ENCODE results near the gene ADAM12. TPM values are rescaled to one million over a fixed set of nuclear protein-coding genes. Genes with fewer than 3 reads are reported as not detected.

Gene ADAM12
- total and polyA plus RNA-seq, 2 donors (not counting 3 experiments of a cell fraction or from before 2014, with no cell fraction given) = 0.22 to 0.33 TPM

GRCh38 chr10:126087153-126087680 is 301.1 kb downstream of the ADAM12 start:
- Histone ChIP-seq H3K9ac (replicated peaks; ENCODE audit: extremely low read depth, insufficient read depth, low read length) (no peak overlapping the region), H3K79me2 (ENCODE audit: control insufficient read depth, insufficient read depth, low read length) (no peaks in the 10 kb centered on the region), H2AFZ (ENCODE audit: low read depth, low read length) (no peak overlapping the region), H3K4me2 (ENCODE audit: insufficient read depth, low read length) (no peak overlapping the region), H3K27ac (ENCODE audit: insufficient read depth, low read depth, low read length) (no peak overlapping the region), H3K4me1 (ENCODE audit: control insufficient read depth, extremely low read depth, insufficient read depth, low read length) (no peaks in the 10 kb centered on the region), H3K4me3 (replicated peaks in 1 of 3; ENCODE audit: insufficient read depth in 1 of 3, low read depth in 1 of 3, low read length in 3 of 3) (no peak overlapping the region), H3K27me3 (ENCODE audit: control insufficient read depth in 2 of 2, insufficient read depth in 2 of 2, low read length in 2 of 2) (no peaks in the 10 kb centered on the region), H4K20me1 (replicated peaks; ENCODE audit: control insufficient read depth, extremely low read depth, insufficient read depth, low read length) (no peaks in the 10 kb centered on the region), H3K36me3 (ENCODE audit: control insufficient read depth in 2 of 2, extremely low read depth in 1 of 2, insufficient read depth in 2 of 2, low read length in 2 of 2) (no peaks in the 10 kb centered on the region), H3K9me1 (replicated peaks; ENCODE audit: control insufficient read depth, extremely low read depth, insufficient read depth, low read length) (no peaks in the 10 kb centered on the region), H3K9me3 (replicated peaks; ENCODE audit: control insufficient read depth, insufficient read depth, low read length) (no peaks in the 10 kb centered on the region)
- no peak for FAIRE-seq
- POLR2A ChIA-PET = no interaction called here
- no peak for TF ChIP-seq EZH2 (IDR thresholded peaks at IDR 0.05; ENCODE audit: borderline replicate concordance, low read depth, low read length, severe bottlenecking)
- no peak for TF ChIP-seq GATA2 (IDR thresholded peaks at IDR 0.05; ENCODE audit: insufficient read depth, insufficient read length, low read depth, low read length)
- no peak for TF ChIP-seq MAX (IDR thresholded peaks at IDR 0.05; ENCODE audit: insufficient read depth, insufficient read length)
- no peak for TF ChIP-seq FOS (IDR thresholded peaks at IDR 0.05; ENCODE audit: borderline replicate concordance, insufficient read depth, low read length)
- no peak for TF ChIP-seq JUN (IDR thresholded peaks at IDR 0.05; ENCODE audit: borderline replicate concordance, insufficient read depth, insufficient read length, low read depth)
- no peak for TF ChIP-seq CTCF (IDR thresholded peaks at IDR 0.05; ENCODE audit: extremely low read depth in 1 of 2, insufficient read depth in 1 of 2, low read depth in 1 of 2, low read length in 2 of 2)
- TF ChIP-seq POLR2AphosphoS5 (IDR thresholded peaks at IDR 0.05; ENCODE audit: insufficient read depth, low read depth, low read length) = no peak
- no peak for TF ChIP-seq POLR2A (IDR thresholded peaks at IDR 0.05; ENCODE audit: low read depth, low read length)
- CTCF ChIA-PET = interaction anchor here (1.0 to 2.1 kb wide), 2 partner anchors 11 to 25 kb away, joined by 3 to 6 read pairs; no protein-coding TSS in a partner anchor
- intact Hi-C loops (cut with micrococcal nuclease) = no loop called here
- DNase-seq (ENCODE audit: low read depth, low spot score) = no peak
- no TSS peak for BruUV-seq (replicated peaks)
- dilution Hi-C loops (cut with MboI; ENCODE audit: extremely low pct_ligation_motif_present, low sequenced_read_pairs) = no loop called here
